Panc1 (cell line): ENCODE results near the gene RNF144B. TPM values are rescaled to one million over a fixed set of nuclear protein-coding genes. Genes with fewer than 3 reads are reported as not detected.

ENCODE experiments used
- ATAC-seq: fragments of 200-7000 bp; cut with Tn5 transposase; 2 replicates; pipeline ENCODE4 v1.9.1; 2020; ENCODE audit warnings: mild to moderate bottlenecking, moderate library complexity
- BruUV-seq: library from RNA; stranded (reverse); fragments of 400-500 nt; replicated peaks from 2 replicates; lab custom pipeline; 2021; lab: Mats Ljungman, UMichigan
- CTCF ChIA-PET: fragments of 300-600 bp; sonication (Branson Sonifier 250); formaldehyde crosslinking; loops from one replicate; lab custom pipeline; 2022; ENCODE audit warnings: antibody characterized with exemption; lab: Charles Lee
- POLR2A ChIA-PET: fragments of 300-600 bp; sonication (Branson Sonifier 250); formaldehyde crosslinking; loops from one replicate; lab custom pipeline; 2022; ENCODE audit warnings: antibody characterized with exemption; lab: Charles Lee
- DNase-seq: peaks from one replicate; pipeline ENCODE4 v3.0.0-alpha.2; 2010; ENCODE audit warnings: low read depth, low spot score
- H3K27ac ChIP-seq: 2 replicates; pipeline ENCODE4 v1.5.1; 2011; ENCODE audit warnings: mild to moderate bottlenecking, low read length, inconsistent platforms
- H3K27me3 ChIP-seq: fragments of 200-500 bp; sonication (Bioruptor generic); 2 replicates; pipeline ENCODE4 v1.6.0; 2014; ENCODE audit warnings: low read length, inconsistent platforms; ENCODE audit not compliant: control insufficient read depth, insufficient read depth
- H3K36me3 ChIP-seq: fragments of 200-500 bp; sonication (Bioruptor generic); 2 replicates; pipeline ENCODE4 v1.5.1; 2014; ENCODE audit warnings: inconsistent platforms, mild to moderate bottlenecking, low read length, moderate library complexity; ENCODE audit not compliant: control insufficient read depth, insufficient read depth
- H3K4me1 ChIP-seq: 2 replicates; pipeline ENCODE4 v1.5.1; 2011; ENCODE audit warnings: inconsistent platforms, mild to moderate bottlenecking, low read length, moderate library complexity; ENCODE audit not compliant: control insufficient read depth, insufficient read depth
- H3K4me3 ChIP-seq, 2 experiments: 2 replicates each; pipeline ENCODE4 v1.5.1; 2011 to 2012; ENCODE audit warnings: low read depth in 2 of 2, low read length in 2 of 2, mild to moderate bottlenecking in 2 of 2, inconsistent platforms in 1 of 2, moderate library complexity in 1 of 2
- H3K9me3 ChIP-seq: fragments of 200-500 bp; sonication (Bioruptor generic); 2 replicates; pipeline ENCODE4 v1.5.1; 2014; ENCODE audit warnings: low read depth, mild to moderate bottlenecking, inconsistent platforms, low read length, moderate library complexity; ENCODE audit not compliant: control insufficient read depth, insufficient read depth
- POLR2AphosphoS5 ChIP-seq: IDR thresholded peaks from 2 replicates; pipeline ENCODE4 v1.6.1; 2012; ENCODE audit warnings: mild to moderate bottlenecking, low read depth, low read length, moderate library complexity
- SIN3A ChIP-seq: IDR thresholded peaks from 2 replicates; pipeline ENCODE4 v1.6.1; 2012; ENCODE audit warnings: low read depth, mild to moderate bottlenecking, low read length, moderate library complexity, borderline replicate concordance; ENCODE audit not compliant: insufficient read depth
- TCF7L2 ChIP-seq: IDR thresholded peaks from 2 replicates; pipeline ENCODE4 v1.6.1; 2011; ENCODE audit warnings: mild to moderate bottlenecking, low read depth, low read length, inconsistent platforms
- in situ Hi-C: cut with HindIII; loops from 2 replicates; pipeline ENCODE4 v1.10.0; 2016; ENCODE audit warnings: low sequenced_read_pairs, low pct_unique_long_range_greater_than_20kb
- intact Hi-C: fragments of 100-400 bp; cut with micrococcal nuclease; formaldehyde crosslinking; loops from one replicate; pipeline ENCODE4 v1.10.0; 2022; ENCODE audit not compliant: unreplicated experiment
- total RNA-seq: library from RNA; stranded (reverse); gene quantifications from one replicate; pipeline ENCODE4 v1.2.1, GENCODE V29; 2021; ENCODE audit not compliant: unreplicated experiment
- TF ChIP-seq, protein P1 (sequence below): fragments of 450-650 bp; IDR thresholded peaks from 2 replicates; pipeline ENCODE4 v1.5.1; 2017; ENCODE audit warnings: mild to moderate bottlenecking
- TF ChIP-seq, protein P2 (sequence below), 2 experiments: IDR thresholded peaks; 2 replicates each; pipeline ENCODE4 v1.6.1; 2011 to 2012; ENCODE audit warnings: low read depth in 2 of 2, control low read depth in 1 of 2, low read length in 1 of 2, mild to moderate bottlenecking in 1 of 2, moderate library complexity in 1 of 2; ENCODE audit not compliant: insufficient read depth in 1 of 2

The RNF144B gene
- total RNA-seq, 1 experiment from 2014 or later = 5.6 TPM

- intact Hi-C loops = no loop called here
- in situ Hi-C loops = no loop called here
Observed at GRCh38 chr6:18451756-18452155, 64.6 kb downstream of the RNF144B start.

GRCh38 chr6:18454446-18454845 lies 67.3 kb downstream of the RNF144B start:
- Histone ChIP-seq H3K4me1 (no peaks in the 10 kb centered on the region), H3K36me3 (no peaks in the 10 kb centered on the region), H3K9me3 (no peaks in the 10 kb centered on the region), H3K4me3 (no peak overlapping the region), H3K27ac (no peak overlapping the region), H3K27me3 (0 out of 2 replicates have a peak, but pooled peaks cover 4% of the 10 kb centered on the region)
- DNase-seq (no peak), ATAC-seq (no peak)
- TF ChIP-seq, protein P1, sequence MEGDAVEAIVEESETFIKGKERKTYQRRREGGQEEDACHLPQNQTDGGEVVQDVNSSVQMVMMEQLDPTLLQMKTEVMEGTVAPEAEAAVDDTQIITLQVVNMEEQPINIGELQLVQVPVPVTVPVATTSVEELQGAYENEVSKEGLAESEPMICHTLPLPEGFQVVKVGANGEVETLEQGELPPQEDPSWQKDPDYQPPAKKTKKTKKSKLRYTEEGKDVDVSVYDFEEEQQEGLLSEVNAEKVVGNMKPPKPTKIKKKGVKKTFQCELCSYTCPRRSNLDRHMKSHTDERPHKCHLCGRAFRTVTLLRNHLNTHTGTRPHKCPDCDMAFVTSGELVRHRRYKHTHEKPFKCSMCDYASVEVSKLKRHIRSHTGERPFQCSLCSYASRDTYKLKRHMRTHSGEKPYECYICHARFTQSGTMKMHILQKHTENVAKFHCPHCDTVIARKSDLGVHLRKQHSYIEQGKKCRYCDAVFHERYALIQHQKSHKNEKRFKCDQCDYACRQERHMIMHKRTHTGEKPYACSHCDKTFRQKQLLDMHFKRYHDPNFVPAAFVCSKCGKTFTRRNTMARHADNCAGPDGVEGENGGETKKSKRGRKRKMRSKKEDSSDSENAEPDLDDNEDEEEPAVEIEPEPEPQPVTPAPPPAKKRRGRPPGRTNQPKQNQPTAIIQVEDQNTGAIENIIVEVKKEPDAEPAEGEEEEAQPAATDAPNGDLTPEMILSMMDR = no peak
- no peak for TF ChIP-seq POLR2AphosphoS5
- TF ChIP-seq TCF7L2 = no peak
- TF ChIP-seq, protein P2, sequence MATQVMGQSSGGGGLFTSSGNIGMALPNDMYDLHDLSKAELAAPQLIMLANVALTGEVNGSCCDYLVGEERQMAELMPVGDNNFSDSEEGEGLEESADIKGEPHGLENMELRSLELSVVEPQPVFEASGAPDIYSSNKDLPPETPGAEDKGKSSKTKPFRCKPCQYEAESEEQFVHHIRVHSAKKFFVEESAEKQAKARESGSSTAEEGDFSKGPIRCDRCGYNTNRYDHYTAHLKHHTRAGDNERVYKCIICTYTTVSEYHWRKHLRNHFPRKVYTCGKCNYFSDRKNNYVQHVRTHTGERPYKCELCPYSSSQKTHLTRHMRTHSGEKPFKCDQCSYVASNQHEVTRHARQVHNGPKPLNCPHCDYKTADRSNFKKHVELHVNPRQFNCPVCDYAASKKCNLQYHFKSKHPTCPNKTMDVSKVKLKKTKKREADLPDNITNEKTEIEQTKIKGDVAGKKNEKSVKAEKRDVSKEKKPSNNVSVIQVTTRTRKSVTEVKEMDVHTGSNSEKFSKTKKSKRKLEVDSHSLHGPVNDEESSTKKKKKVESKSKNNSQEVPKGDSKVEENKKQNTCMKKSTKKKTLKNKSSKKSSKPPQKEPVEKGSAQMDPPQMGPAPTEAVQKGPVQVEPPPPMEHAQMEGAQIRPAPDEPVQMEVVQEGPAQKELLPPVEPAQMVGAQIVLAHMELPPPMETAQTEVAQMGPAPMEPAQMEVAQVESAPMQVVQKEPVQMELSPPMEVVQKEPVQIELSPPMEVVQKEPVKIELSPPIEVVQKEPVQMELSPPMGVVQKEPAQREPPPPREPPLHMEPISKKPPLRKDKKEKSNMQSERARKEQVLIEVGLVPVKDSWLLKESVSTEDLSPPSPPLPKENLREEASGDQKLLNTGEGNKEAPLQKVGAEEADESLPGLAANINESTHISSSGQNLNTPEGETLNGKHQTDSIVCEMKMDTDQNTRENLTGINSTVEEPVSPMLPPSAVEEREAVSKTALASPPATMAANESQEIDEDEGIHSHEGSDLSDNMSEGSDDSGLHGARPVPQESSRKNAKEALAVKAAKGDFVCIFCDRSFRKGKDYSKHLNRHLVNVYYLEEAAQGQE (IDR thresholded peaks at IDR 0.05; ENCODE audit: insufficient read depth in 1 of 2, low read depth in 2 of 2, low read length in 1 of 2) = no peak
- no peak for TF ChIP-seq SIN3A
- CTCF ChIA-PET = no interaction called here
- POLR2A ChIA-PET = no interaction called here
- in situ Hi-C loops = no loop called here
- intact Hi-C loops = no loop called here
- BruUV-seq = no TSS peak

More at GRCh38 chr6:18451756-18452155, 64.6 kb downstream of the RNF144B start:
- Histone ChIP-seq H3K27ac (no peak overlapping the region), H3K4me1 (no peaks in the 10 kb centered on the region), H3K36me3 (no peaks in the 10 kb centered on the region), H3K9me3 (no peaks in the 10 kb centered on the region), H3K27me3 (0 out of 2 replicates have a peak, but pooled peaks cover 4% of the 10 kb centered on the region), H3K4me3 (no peak overlapping the region)
- POLR2A ChIA-PET = interaction anchor here (0.6 kb wide), 1 partner anchor 11 kb away, joined by 3 read pairs; no protein-coding TSS in a partner anchor
- ATAC-seq (no peak), DNase-seq (no peak)
- CTCF ChIA-PET = no interaction called here
- BruUV-seq = no TSS peak
- TF ChIP-seq POLR2AphosphoS5 (no peak), TCF7L2 (no peak), SIN3A (no peak)
- TF ChIP-seq, protein P1 = no peak
- TF ChIP-seq, protein P2 (IDR thresholded peaks at IDR 0.05; ENCODE audit: insufficient read depth in 1 of 2, low read depth in 2 of 2, low read length in 1 of 2) = no peak
